HG03354 (cell line): ENCODE results near the gene FBXO46.
"Not testable (repeated sequence)": the region's sequence is repeated elsewhere in the genome, so short reads cannot be mapped to it uniquely, and the experiment has no call there.

ENCODE experiments used
- ATAC-seq: cut with Tn5 transposase; IDR thresholded peaks from one replicate; pipeline ENCODE4 v1.9.1; 2021; ENCODE audit warnings: mild to moderate bottlenecking; ENCODE audit not compliant: unreplicated experiment, poor library complexity, severe bottlenecking

The FBXO46 gene

GRCh38 chr19:45739498-45740439 is 9.1 kb upstream of the FBXO46 start:
- no peak for ATAC-seq

GRCh38 chr19:45733160-45733810 is 2.6 kb upstream of the FBXO46 start, which contains the start of gene MEIOSIN:
Gene MEIOSIN (plus strand): TSS chr19:45733439. CDS start chr19:45735377, 1,938 bp downstream.
- no peak for ATAC-seq

- no peak for ATAC-seq
Measured at GRCh38 chr19:45729800-45730290, 851 bp downstream of the FBXO46 start.

GRCh38 chr19:45728683-45729082 is 2.0 kb downstream of the FBXO46 start:
- not testable (repeated sequence) for ATAC-seq

GRCh38 chr19:45720065-45720464 is 10.6 kb downstream of the FBXO46 start:
- ATAC-seq = not testable (repeated sequence)

- no peak for ATAC-seq
Measured at GRCh38 chr19:45717983-45718650, 12.6 kb downstream of the FBXO46 start.

GRCh38 chr19:45717131-45717982 is 13.3 kb downstream of the FBXO46 start:
- ATAC-seq = peak; percentile 96

- no peak for ATAC-seq
Measured at GRCh38 chr19:45716359-45717130, 14.2 kb downstream of the FBXO46 start.

GRCh38 chr19:45715139-45715538 is 15.6 kb downstream of the FBXO46 start:
- ATAC-seq = no peak

- no peak for ATAC-seq
Measured at GRCh38 chr19:45713141-45713540, 17.6 kb downstream of the FBXO46 start.

GRCh38 chr19:45712699-45713067 is 18.0 kb downstream of the FBXO46 start:
- no peak for ATAC-seq

- no peak for ATAC-seq
Measured at GRCh38 chr19:45711851-45712698, 18.6 kb downstream of the FBXO46 start.

GRCh38 chr19:45710356-45711130 is 20.2 kb downstream of the FBXO46 start:
- ATAC-seq = no peak

- no peak for ATAC-seq
Measured at GRCh38 chr19:45705710-45706415, 24.8 kb downstream of the FBXO46 start.

- no peak for ATAC-seq
Measured at GRCh38 chr19:45705115-45705514, 25.6 kb downstream of the FBXO46 start.

GRCh38 chr19:45701676-45702075 is 29.0 kb downstream of the FBXO46 start:
- no peak for ATAC-seq
